Right cardiac atrium (tissue), 5 donors: ENCODE results near the gene HTR7. TPM values are rescaled to one million over a fixed set of nuclear protein-coding genes. Genes with fewer than 3 reads are reported as not detected.

Source experiments
- ATAC-seq, 2 donors: fragments of 200-7000 bp; cut with Tn5 transposase; one replicate each; pipeline versions ENCODE4 v1.8.0 to v1.9.1; 2020; ENCODE audit warnings: moderate library complexity in 2 of 2, mild to moderate bottlenecking in 1 of 2
- DNase-seq, 3 donors: peaks; one replicate each; pipeline ENCODE4 v3.0.0-alpha.2; 2020
- H3K27ac ChIP-seq: one replicate; pipeline ENCODE4 v1.5.1; 2013; ENCODE audit warnings: mild to moderate bottlenecking, low read length, control low read depth, moderate library complexity
- H3K27me3 ChIP-seq: one replicate; pipeline ENCODE4 v1.6.1; 2013; ENCODE audit not compliant: control insufficient read depth, insufficient read depth
- H3K4me1 ChIP-seq: one replicate; pipeline ENCODE4 v1.6.1; 2013; ENCODE audit warnings: low read length; ENCODE audit not compliant: control insufficient read depth, insufficient read depth
- H3K4me3 ChIP-seq: one replicate; pipeline ENCODE4 v1.5.1; 2013; ENCODE audit warnings: low read length, control low read depth
- H3K9me3 ChIP-seq: one replicate; pipeline ENCODE4 v1.6.1; 2013; ENCODE audit warnings: low read length; ENCODE audit not compliant: control insufficient read depth
- WGBS: extraction: QIAGEN DNeasy Blood & Tissue Kit; methylation state at CpG from one replicate; pipeline ENCODE4 v1.1.7; 2013; 5-methylcytosine and 5-hydroxymethylcytosine counted together
- intact Hi-C, 4 donors: fragments of 100-400 bp; cut with DNase I; formaldehyde crosslinking; loops; one replicate each; pipeline versions ENCODE4 v1.11.0 to v1.14.0; 2022 to 2023
- polyA plus RNA-seq: library from polyadenylated mRNA; stranded (reverse); fragments of 200-250 nt; gene quantifications from one replicate; pipeline ENCODE4 v1.2.3, GENCODE V29; 2013
- total RNA-seq, 4 donors: library from RNA; stranded (reverse); fragmentation: NEBNext Ultra II Directional; extraction: Animal tissue kit (Norgen Biotek cat#: 25700); gene quantifications; one replicate each; pipeline ENCODE4 v1.2.1, GENCODE V29; 2021
- donor health status: healthy with polysubstance abuse.
- donor health status: DM: no; HTN: yes; CAD: no.
- donor health status: DM: no; HTN: no; CAD: no.
- donor health status: DM: no; HTN: yes; CAD: no; lungs with severe emphysema.
- donor health status: DM: yes; HTN: yes; CAD: no.

HTR7 gene
- total and polyA plus RNA-seq, 5 donors: 0.14 to 0.58 (median 0.20) TPM

- ATAC-seq: no peak
- Histone ChIP-seq H3K4me3 (no peak overlapping the region), H3K4me1 (no peaks in the 10 kb centered on the region), H3K9me3 (no peaks in the 10 kb centered on the region), H3K27ac (no peak overlapping the region), H3K27me3 (no peaks in the 10 kb centered on the region)
- 79% methylated on average over 2 of the region's 2 CpGs for WGBS
- intact Hi-C loops: no loop called here
- DNase-seq: no peak
Measured at GRCh38 chr10:90740265-90740664, 117.6 kb downstream of the HTR7 start.

- H3K27ac ChIP-seq: no peak overlapping the region
- H3K9me3 ChIP-seq: no peaks in the 10 kb centered on the region
- no peaks in the 10 kb centered on the region for H3K4me1 ChIP-seq
- no peak for ATAC-seq
- no peaks in the 10 kb centered on the region for H3K27me3 ChIP-seq
- WGBS: 46% methylated on average over 2 of the region's 2 CpGs
- no peak overlapping the region for H3K4me3 ChIP-seq
- intact Hi-C loops: no loop called here
- no peak for DNase-seq
Measured at GRCh38 chr10:90738885-90739284, 119.0 kb downstream of the HTR7 start.

GRCh38 chr10:90734415-90734814 lies 123.4 kb downstream of the HTR7 start:
- ATAC-seq: no peak
- no peaks in the 10 kb centered on the region for H3K27me3 ChIP-seq
- H3K4me3 ChIP-seq: no peak overlapping the region
- 67% methylated on average over 2 of the region's 2 CpGs for WGBS
- no peak for DNase-seq
- no peak overlapping the region for H3K27ac ChIP-seq
- no peaks in the 10 kb centered on the region for H3K4me1 ChIP-seq
- intact Hi-C loops: no loop called here
- no peaks in the 10 kb centered on the region for H3K9me3 ChIP-seq

GRCh38 chr10:90732581-90732980 lies 125.3 kb downstream of the HTR7 start:
- Histone ChIP-seq H3K9me3 (no peaks in the 10 kb centered on the region), H3K4me3 (no peak overlapping the region), H3K27ac (no peak overlapping the region), H3K4me1 (no peaks in the 10 kb centered on the region), H3K27me3 (no peaks in the 10 kb centered on the region)
- DNase-seq: no peak
- intact Hi-C loops: no loop called here
- 80% methylated on average over 3 of the region's 3 CpGs for WGBS
- no peak for ATAC-seq

- no peaks in the 10 kb centered on the region for H3K9me3 ChIP-seq
- intact Hi-C loops: no loop called here
- no peaks in the 10 kb centered on the region for H3K27me3 ChIP-seq
- H3K4me1 ChIP-seq: no peaks in the 10 kb centered on the region
- no peak overlapping the region for H3K4me3 ChIP-seq
- DNase-seq (no peak), ATAC-seq (no peak)
- H3K27ac ChIP-seq: no peak overlapping the region
- 70% methylated on average over 6 of the region's 6 CpGs for WGBS
Measured at GRCh38 chr10:90723416-90724068, 134.3 kb downstream of the HTR7 start.

GRCh38 chr10:90722832-90723231 lies 135.0 kb downstream of the HTR7 start:
- no peak for DNase-seq
- no peak overlapping the region for H3K27ac ChIP-seq
- intact Hi-C loops: no loop called here
- WGBS: 92% methylated on average over 5 of the region's 5 CpGs
- ATAC-seq: no peak
- H3K4me1 ChIP-seq: no peaks in the 10 kb centered on the region
- H3K27me3 ChIP-seq: no peaks in the 10 kb centered on the region
- H3K9me3 ChIP-seq: no peaks in the 10 kb centered on the region
- H3K4me3 ChIP-seq: no peak overlapping the region

GRCh38 chr10:90718182-90718581 lies 139.7 kb downstream of the HTR7 start:
- H3K9me3 ChIP-seq: no peaks in the 10 kb centered on the region
- no peaks in the 10 kb centered on the region for H3K4me1 ChIP-seq
- intact Hi-C loops: no loop called here
- WGBS: 59% methylated on average over 3 of the region's 3 CpGs
- ATAC-seq (no peak), DNase-seq (no peak)
- no peak overlapping the region for H3K4me3 ChIP-seq
- no peaks in the 10 kb centered on the region for H3K27me3 ChIP-seq
- H3K27ac ChIP-seq: no peak overlapping the region

- H3K9me3 ChIP-seq: no peaks in the 10 kb centered on the region
- WGBS: 61% methylated on average over 3 of the region's 3 CpGs
- no peaks in the 10 kb centered on the region for H3K4me1 ChIP-seq
- intact Hi-C loops: no loop called here
- no peak for DNase-seq
- H3K4me3 ChIP-seq: no peak overlapping the region
- no peaks in the 10 kb centered on the region for H3K27me3 ChIP-seq
- H3K27ac ChIP-seq: no peak overlapping the region
- no peak for ATAC-seq
Measured at GRCh38 chr10:90712529-90712928, 145.3 kb downstream of the HTR7 start.

- DNase-seq (no peak), ATAC-seq (no peak)
- Histone ChIP-seq H3K4me1 (no peaks in the 10 kb centered on the region), H3K27me3 (no peaks in the 10 kb centered on the region), H3K9me3 (no peaks in the 10 kb centered on the region), H3K4me3 (no peak overlapping the region), H3K27ac (no peak overlapping the region)
- intact Hi-C loops: no loop called here
- 88% methylated on average over 2 of the region's 2 CpGs for WGBS
Measured at GRCh38 chr10:90709727-90710126, 148.1 kb downstream of the HTR7 start.

GRCh38 chr10:90707657-90708056 lies 150.2 kb downstream of the HTR7 start:
- intact Hi-C loops: no loop called here
- H3K9me3 ChIP-seq: no peaks in the 10 kb centered on the region
- no peaks in the 10 kb centered on the region for H3K27me3 ChIP-seq
- ATAC-seq: no peak
- H3K27ac ChIP-seq: no peak overlapping the region
- no peaks in the 10 kb centered on the region for H3K4me1 ChIP-seq
- 96% methylated on average over 2 of the region's 2 CpGs for WGBS
- no peak for DNase-seq
- H3K4me3 ChIP-seq: no peak overlapping the region

GRCh38 chr10:90701428-90701827 lies 156.4 kb downstream of the HTR7 start:
- H3K4me1 ChIP-seq: no peaks in the 10 kb centered on the region
- no peak overlapping the region for H3K27ac ChIP-seq
- H3K9me3 ChIP-seq: no peaks in the 10 kb centered on the region
- H3K27me3 ChIP-seq: no peaks in the 10 kb centered on the region
- ATAC-seq: no peak
- intact Hi-C loops: no loop called here
- DNase-seq: no peak
- no peak overlapping the region for H3K4me3 ChIP-seq
